Umbilical cord (tissue), 2 donors: ENCODE measurements around the gene SLC66A1. TPM values are rescaled to one million over a fixed set of nuclear protein-coding genes. Genes with fewer than 3 reads are reported as not detected.
"Not testable (repeated sequence)": the region's sequence is repeated elsewhere in the genome, so short reads cannot be mapped to it uniquely, and the experiment has no call there.

Experiments used
- DNase-seq: peaks from one replicate; pipeline ENCODE4 v3.0.0-alpha.2; 2015; ENCODE audit warnings: low spot score
- total RNA-seq: library from RNA; depleted of rRNA; stranded (reverse); fragments of >200 nt; gene quantifications from one replicate; pipeline ENCODE4 v1.2.3, GENCODE V29; 2014; ENCODE audit warnings: low replicate concordance; ENCODE audit not compliant: insufficient read depth

SLC66A1 gene
- total RNA-seq, 1 donor from 2014 or later: 9.4 TPM

DNA sequence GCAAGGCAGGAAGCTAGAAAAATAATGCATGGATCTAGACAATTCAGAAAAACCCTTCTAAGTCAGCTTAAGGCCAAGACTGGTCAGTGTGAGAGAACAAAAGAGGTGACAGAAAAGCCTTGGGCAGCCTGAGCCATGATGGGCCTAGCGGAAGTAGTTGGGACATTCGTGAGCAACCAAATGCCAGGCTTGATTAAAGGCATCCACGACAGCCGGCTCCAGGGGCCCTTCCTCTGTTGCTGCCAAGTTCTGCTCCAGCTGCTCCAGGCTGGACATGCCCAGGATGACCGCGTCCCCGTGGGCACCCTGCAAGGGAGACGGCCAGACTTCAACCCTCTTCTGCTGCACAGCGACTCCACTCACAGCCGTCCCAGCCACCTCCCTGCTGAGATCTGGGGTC is 8.0 kb upstream of the SLC66A1 start:
- DNase-seq: not testable (repeated sequence)

DNA sequence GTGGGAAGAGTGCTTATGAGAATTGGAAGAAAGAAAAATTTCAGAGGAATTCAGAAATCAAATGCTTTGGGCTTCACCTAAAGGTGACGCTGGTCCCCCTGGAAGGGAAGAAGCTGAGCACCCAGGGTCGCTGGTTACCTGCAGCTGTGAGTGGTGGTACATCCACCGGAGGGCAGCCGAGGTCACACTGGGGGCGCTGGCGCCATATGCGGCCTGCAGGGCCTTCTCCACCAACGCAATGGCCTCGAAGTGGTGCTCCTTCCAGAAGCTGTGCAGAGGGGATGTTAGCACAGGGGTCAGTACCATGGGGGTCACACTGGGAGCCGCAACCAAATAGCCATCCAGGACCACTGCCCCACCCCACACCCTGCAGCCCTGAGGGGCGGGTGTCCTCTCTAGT is 6.2 kb upstream of the SLC66A1 start:
- no peak for DNase-seq

DNA sequence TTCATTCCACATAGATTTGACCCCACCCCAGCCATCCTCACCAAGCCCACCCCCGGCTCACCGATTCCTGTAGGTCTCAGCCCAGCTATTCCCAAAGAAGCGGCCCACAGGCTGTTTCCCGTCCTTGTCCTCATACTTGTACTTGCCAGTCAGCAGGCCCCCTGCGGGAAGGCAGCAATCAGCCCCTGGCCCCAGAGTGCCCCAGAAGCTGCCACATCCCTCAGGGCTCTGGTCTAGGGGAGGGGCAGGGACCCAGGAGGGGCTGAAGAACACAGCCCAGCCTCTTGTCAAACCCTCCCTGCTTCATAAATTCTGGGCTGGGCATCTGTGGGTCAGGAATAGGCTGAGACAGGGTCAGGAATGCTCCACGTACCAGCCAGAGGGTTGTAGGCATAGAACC is 5.2 kb upstream of the SLC66A1 start:
- no peak for DNase-seq

DNA sequence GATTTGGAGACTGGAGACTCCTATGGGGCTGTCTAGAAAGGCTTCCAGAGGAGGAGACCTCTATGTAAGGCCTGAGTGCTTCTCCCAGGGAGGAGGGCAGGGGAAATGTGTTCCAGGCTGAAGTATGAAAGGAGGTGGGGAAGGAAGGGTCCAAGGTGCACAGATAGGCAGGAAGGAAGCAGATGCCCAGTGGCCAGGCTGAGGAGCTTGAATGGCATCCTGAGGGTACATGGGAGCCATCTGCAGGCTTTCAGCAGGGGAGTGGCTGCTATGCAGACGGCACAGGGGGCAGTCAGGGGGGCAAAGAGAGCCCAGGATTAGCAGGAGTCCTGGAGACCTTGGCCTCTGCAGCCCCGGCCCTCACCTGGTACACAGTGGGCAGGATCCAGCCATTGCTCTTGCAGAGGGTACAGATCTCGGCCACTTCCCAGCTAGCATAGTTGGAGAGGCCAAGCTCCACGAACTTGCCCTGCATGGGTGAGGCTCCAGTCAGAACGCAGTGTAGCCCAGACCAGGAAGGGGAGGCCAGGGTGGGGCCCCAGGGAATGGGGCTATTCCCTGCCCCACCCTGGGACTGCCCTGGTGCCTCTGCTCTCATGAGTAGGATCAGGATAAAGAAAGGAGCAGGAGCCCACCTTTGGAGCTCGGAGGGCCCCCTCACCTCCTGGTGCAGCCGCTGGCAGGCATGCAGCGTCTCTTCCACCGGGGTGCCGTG is 4.2 kb upstream of the SLC66A1 start:
- no peak for DNase-seq

DNA sequence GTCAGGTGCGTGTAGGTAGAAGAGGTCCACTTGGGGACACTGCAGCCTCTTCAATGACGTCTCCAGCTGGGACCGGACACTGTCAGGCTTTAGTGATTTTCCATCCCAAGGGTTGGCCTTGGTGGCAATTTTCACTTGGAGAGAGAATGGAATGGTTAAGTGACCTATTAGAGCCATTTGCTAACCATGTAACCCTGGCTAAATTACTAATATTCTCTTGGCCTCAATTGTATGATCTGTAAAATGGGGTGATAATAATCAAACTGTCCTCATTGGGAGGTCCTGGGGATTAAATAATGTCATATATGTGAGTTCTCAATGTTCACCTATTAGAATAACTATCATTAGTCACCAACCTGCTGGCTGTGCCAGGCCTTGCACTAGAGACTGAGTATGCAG is 3.6 kb upstream of the SLC66A1 start:
- no peak for DNase-seq

DNA sequence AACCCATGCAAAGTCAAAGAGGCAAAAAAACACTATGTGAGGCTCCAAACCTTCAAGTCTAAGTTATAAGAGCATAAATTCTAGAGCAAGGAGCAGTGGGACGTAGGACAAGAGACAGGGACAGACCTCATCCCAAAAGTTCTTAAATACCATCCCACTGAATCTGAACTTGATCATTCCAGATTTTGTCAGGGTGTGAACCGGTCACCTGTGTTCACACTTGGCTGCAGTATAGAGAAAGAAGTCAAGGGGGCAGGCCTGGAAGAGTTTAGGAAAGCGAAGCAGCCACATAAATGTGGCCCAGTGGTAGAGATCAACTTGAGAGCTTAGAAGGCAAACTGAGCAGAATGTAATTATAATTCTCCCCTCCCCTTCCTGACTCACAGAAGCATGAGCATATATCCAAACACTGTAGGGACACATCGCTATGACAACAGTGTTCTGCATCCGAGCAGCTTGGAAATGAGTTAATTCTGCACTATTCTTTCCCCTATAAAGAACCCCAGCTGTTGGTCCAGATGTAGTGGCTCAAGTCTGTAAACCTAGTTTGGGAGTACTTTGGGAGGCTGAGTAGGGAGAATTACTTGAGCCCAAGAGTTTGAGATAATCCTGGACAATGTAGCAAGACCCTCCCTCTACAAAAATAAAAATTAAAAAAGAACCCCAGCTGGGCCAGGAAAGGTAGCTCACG is 2.9 kb upstream of the SLC66A1 start:
- DNase-seq: no peak

DNA sequence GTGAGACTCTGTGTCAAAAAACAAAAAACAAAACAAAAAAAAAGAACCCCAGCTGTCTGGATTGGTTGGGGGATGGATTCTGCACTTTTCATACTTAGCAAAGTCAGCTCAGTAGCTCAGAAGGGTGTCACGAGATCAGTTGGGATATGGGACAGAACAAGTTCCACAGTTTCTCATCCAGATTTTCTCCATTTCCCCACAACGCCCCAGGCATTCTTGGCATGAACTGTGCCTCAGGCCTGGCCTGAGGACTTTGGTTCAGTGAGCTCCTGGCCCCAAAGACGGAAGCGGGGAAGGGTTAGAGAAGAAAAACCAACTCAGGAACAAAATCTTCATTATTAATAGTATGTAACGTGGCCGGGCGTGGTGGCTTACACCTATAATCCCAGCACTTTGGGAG is 2.1 kb upstream of the SLC66A1 start:
- DNase-seq: no peak

DNA sequence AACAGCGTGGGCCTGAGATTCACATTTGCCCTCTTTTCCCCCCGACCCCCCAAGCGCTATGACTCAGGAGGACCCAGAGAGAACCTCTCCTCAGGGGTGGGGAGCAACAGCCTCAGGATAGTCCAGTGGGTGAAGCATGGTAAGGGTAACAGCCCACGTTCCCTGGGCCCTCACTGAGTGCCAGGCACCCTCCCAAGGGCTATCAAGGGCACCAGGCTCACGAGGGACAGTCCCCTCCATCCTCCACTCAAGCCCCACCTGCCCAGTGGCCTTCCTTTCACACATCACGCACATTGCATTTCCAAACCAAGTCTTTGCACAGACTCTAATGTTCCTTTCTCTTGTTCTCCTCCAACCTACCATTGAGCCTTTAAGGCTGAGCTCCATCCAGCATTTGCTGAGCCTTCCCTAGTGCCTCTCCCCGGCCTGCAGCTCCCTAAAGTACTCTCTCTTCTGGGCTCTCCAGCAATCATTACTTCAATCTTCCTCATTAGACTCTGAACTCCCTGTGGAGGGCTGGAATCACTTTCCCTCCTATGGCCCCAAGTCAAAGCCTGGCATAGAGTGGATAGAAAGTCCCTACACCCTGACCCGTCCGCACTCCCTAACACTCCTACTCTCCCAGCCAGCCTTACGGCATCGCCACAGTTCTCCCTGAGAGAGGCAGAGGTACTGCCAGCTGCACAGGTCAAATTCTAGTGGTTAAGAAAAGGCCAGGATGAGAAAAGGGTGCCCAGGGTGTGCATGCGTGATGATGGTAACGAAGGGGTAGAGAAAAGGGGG is 1.2 kb upstream of the SLC66A1 start:
- no peak for DNase-seq

DNA sequence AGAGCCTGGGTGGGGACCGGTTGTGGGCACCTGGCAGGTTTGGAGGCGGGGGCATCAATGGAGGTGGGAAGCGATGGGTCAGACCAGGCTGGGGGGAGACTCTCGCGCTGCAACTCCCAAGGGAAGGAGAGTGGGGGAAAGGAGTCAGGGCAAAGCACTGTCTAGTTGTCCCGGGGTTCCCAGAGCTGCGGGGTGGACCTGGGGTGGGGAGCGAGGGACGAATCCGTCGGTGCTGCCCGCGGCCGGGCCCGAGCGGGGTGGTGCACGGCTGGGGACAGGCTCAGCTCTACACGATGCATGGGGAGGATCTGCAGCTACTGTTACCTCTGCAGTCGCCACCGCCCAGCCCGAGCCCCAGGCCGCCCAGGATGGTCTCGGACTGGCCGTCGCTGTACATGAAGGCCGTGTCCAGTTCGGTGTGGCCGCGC is 609 bp upstream of the SLC66A1 start:
- DNase-seq: no peak

DNA sequence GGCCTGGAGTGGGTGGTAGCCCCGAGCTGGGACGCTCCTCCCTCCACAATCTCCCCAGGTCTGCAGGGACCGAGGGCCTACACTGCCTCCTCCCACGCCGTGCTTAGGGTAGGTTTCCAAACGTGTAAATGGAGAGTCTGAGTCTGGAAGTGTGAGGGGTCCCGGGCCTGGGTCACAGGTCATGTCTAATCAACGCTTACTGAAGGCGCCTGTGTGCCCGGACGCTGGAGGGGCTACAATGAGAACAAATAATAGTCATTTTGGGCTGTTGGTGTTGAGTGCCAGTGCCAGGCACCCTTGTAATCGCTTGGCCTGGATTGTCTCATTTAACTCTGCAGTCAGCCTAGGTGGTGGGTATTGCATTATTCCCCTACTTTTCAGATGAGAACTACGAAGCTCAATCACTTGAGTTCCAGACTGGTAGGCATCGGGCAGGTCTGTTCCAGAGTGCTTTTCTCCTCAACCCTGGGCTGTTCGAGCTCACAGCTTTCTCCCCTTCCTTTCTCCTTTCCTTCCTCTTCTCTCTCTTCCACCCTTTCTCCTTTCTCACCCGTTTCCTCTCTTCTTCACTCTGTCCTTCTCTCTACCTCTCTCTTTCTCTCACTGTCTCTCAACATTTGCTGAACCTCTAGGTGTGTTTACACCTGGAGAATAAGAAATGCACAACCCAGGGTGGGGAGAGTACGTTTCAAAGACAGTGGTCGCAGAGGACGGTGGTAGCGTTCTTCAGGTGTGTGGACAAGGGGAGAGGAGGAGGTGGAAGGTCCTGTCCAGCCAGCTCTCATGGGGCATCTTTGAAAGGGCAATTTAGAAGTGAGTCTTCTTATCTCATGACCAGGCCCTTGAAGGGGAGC is 883 bp downstream of the SLC66A1 start:
- DNase-seq: no peak

DNA sequence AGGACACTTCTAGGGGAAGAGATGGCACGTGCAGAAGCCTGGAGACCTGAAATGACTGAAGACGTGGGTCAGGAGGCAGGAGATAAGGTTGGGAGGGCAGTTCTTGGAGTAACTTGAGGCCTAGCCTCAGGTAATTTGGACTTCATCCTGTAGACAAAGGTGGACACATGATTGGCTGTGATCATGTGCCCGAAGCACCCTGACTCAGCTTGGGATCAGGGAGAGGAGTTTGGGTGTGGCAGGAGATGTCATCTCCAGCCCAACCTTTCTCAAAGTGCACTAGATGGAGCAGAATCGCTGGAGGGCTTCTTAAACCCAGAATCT is 1.5 kb downstream of the SLC66A1 start:
- DNase-seq: no peak

DNA sequence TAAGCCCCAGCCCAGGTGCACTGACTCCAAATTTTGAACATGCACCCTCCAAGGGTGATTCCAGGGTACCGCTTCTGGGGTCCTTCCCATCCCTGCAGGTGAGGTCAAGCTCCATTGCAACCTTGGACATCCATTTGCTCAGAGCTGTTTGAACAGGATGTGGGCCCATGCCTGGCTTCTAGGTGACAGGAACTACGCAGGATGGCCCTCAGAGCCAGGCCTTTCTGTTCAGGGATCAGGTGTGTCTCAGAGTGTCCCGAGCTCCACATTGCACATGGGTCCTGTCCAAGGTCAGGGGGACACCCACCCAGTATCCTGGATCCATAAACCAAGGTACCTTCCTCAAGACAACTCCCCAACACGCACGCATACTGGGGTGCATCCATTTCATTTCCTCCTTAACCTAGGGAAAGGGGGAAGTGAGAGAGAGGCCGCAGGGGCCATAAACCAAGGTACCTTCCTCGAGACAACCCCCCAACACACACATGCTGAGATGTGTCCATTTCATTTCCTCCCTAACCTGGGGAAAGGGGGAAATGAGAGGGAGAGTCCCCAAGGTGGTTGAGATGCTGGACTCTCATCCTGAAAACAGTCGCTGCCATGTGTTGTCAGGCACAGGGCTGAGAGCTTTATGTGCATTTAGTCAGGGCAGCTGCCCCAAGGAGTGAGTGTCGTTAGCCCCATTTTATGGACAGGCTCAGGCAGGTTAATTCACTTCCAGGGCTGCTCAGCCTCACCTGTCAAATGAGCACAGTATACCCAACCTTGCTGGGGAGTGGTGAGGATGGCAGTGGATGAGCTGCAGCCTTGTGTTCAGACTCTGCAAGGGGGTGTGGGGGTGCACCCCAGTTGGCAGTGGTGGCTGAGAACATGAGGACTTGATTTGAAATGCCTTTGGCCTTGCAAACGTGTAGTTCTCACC is 2.1 kb downstream of the SLC66A1 start:
- no peak for DNase-seq

DNA sequence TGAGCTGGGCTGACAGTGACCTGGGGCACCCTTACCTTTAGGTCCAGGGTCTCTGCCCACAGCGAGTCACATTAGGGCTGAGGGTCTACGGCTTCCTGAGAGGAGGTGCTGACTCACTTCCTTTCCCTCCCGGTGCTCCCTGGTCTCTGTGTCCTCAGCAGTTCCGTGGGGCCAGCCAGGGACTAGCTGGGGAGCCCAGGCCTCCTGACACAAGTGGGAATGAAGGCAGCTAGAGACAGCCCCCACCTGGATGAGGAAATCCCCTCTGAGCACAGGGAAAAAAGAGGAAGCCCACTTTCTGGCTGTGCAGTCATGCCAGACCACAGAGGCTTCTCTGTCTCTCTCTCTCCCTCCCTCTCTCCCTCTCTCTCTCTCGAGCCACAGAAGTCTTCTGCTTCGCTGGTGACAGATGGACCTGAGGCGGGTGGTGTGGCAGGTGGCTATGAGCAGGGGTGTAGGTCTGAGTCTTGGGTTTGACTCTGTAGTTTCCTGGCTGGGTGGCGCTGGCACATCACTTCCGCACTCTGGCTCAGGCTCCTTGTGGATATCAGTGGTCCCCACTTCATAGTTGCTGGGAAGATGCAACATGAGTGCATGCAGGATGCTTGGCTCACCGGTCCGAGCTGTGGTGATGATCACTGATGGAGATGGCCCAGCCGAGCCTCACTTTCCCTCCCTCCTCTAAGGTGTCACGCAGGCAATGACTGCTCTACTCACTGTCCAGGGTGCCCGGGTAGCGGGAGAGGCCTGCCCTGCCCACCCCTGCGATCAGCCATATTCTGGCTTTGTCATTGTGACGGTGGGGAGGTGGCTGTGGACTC is 3.5 kb downstream of the SLC66A1 start:
- no peak for DNase-seq

DNA sequence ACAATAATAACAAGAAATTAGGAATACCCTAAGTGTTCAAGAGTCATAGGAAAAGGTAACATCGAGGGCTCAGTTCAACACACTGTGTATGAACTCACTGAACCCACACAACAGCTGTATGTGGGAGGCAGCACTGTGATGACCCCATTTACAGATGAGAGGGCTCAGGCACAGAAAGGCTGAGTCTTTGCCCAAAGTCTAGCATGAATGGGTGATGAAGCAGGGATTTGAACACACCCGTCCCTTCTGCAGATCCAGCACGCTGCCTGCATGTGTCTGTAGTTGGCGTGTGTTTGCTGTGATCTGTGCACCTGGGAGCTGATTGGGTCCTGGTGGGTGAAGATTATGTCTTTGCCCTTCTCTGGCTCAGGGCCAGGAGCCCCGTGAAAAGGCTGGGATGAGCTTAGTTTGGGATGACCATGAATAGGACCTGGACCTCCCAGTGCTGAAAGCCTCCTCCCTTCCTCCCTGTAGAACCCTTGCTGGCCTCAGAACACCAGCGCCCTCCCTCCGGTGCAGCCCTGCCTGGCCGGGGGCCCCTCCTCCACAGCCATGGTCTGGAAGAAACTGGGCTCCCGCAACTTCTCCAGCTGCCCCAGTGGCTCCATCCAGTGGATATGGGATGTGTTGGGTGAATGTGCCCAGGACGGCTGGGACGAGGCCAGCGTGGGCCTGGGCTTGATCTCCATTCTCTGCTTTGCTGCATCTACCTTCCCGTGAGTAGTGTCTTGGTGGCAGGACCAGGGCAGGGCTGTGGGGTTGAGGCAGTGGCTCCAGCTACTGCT is 5.2 kb downstream of the SLC66A1 start:
- DNase-seq: no peak

DNA sequence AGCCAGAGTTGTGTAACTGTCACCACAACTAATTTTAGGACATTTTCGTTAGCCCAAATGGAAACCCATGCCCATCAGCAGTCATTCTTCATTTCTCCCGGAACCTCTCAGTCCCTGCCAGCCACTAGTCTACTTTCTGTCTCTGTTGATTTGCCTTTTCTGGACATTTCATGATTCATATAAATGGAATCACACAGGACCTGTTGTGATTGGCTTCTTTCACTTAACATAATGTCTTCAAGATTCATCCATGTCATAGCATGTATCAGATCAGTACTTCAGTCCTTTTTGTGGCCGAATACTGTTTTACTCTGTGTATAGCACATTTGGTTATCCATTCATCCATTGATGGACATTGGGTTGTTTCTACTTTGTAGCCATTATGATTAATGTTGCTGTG is 7.1 kb downstream of the SLC66A1 start:
- DNase-seq: no peak

DNA sequence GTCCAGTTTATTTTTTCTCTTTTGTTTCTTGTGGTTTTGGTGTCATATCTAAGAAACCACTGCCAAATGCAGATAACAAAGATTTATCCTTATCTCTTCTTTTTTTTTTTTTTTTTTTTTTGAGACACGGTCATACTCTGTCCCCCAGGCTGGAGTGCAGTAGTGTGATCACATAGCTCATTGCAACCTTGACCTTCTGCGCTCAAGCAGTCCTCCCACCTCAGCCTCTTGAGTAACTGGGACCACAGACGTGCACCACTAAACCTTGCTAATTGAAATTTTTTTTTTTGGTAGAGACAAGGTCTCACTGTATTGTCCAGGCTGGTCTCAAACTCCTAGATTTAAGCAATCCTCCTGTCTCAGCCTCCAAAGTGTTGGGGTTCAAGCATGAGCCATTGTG is 8.9 kb downstream of the SLC66A1 start:
- no peak for DNase-seq

DNA sequence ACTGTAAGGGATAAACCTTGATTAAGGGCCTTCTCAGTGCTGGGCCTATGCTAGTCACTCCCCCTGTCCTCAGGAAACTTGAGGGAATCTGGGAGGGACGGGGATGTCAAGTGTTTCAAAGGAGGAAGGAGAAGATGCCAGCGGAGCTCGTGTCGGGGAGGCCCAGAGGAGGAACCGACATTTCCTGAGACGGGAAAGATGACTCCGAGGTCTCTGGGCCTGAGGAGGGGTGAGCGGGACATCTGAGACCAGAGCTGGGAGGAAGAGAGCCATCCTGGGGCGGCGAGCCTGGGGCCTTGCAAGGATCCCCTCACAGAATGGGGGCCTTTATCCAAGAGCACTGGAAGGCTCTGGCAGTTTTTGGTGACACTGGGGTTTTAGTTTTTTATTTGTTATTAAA is 10.4 kb downstream of the SLC66A1 start:
- DNase-seq: no peak

DNA sequence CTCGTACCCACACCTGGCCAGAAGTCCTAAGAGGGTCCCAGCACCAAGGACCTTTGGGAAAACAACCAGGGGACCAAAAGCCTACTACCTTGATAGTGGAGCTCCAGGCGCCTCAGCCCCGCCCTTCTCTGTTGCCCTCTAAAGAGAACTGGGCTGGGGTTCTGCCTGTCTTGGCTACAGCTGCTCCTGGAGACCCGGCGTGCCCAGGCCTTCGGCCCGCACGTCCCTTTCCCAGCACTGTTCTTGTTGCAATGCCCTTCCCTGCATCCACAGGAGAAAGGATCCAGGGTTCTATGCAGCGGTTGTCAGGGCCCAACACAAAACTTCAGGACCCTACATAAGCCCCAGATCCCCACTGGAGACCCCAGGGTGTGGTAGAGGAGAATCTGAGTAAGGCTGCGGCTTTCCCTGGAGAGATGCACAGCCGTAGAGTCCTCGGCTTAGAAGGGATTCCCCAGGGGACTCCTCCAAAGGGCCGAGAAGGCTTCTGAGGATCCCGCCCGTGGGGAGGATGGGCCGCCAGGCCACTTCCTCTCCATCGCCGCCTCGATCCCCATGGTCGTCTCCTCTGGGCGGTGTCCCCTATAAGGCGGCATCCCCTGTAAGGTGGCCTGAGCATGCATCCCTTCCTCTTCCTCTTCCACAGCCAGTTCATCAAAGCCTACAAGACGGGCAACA is 12.0 kb downstream of the SLC66A1 start:
- DNase-seq: no peak

DNA sequence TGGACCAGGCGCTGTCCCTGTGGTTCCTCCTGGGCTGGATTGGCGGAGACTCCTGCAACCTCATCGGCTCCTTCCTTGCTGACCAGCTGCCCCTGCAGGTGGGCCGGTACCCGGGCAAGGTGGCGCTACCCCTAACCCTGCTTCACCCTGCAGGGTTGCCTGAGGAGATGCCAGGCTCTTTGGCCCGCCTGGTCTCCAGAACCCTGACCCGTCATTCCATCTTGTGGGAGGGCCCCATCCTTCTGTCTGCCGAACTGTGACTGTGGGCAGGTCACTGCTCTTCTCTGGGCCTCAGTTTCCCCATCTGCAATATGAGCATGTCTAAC is 12.5 kb downstream of the SLC66A1 start:
- DNase-seq: no peak
